ENCODE measurements around the gene ARSD. TPM values are rescaled to one million over a fixed set of nuclear protein-coding genes. Genes with fewer than 3 reads are reported as not detected.
A peak's percentile ranks its signal among the peaks of the same experiment; 100 is the strongest.
"Not testable (repeated sequence)": the region's sequence is repeated elsewhere in the genome, so short reads cannot be mapped to it uniquely, and the experiment has no call there.

The ARSD gene
- total RNA-seq, 2 donors from 2014 or later = 2.2 to 3.6 TPM

DNA sequence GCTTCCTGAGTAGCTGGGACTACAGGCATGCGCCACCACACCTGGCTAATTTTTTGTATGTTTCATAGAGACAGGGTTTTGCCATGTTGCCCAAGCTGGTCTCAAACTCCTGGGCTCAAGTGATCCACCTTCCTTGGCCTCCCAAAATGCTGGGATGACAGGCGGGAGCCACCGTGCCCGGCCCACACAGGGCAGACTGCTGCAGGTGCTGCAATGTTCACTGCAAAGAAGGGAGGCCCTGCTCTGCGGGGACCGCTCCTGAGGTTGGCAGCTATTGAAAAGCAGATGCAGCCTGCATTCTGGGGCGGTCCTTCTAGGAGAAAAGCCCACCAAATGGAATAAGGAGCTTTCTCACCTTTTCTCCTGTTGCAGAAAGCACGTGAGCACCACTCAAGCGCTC lies 5.0 kb downstream of the ARSD start:
- H3K27ac Mint-ChIP-seq = no peak overlapping the region
- no peak overlapping the region for H3K4me3 Mint-ChIP-seq
- H3K27me3 Mint-ChIP-seq = no peaks in the 10 kb centered on the region
- DNase-seq = no peak
- no peaks in the 10 kb centered on the region for H3K9me3 ChIP-seq (ENCODE audit: control insufficient read depth, low read length, poor library complexity, severe bottlenecking)
- no peak for ATAC-seq
- no peaks in the 10 kb centered on the region for H3K36me3 Mint-ChIP-seq (ENCODE audit: low read depth)
- no peaks in the 10 kb centered on the region for H3K4me1 Mint-ChIP-seq

DNA sequence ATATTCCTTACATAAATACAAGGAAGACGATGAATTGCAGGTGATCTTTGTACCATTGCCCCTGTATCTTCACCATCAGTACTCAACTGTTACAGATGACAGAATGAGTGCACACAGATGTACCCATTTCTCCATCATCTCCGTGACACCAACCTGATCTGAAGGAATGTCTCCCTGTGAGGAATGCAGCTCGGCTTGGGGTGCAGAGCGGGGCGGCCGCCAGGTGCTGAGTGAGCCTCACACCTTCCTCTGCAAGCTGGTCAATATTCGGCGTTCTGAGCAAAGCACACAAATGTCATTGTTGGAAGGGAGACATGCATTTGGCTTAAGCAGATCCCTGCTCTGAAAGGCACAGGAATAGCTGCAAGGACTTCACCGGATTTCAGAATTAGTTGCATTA lies 7.4 kb downstream of the ARSD start:
- H3K4me3 Mint-ChIP-seq = no peak overlapping the region
- DNase-seq (no peak), ATAC-seq (no peak)
- H3K4me1 Mint-ChIP-seq = no peaks in the 10 kb centered on the region
- no peak overlapping the region for H3K27ac Mint-ChIP-seq
- no peaks in the 10 kb centered on the region for H3K27me3 Mint-ChIP-seq
- no peaks in the 10 kb centered on the region for H3K9me3 ChIP-seq (ENCODE audit: control insufficient read depth, low read length, poor library complexity, severe bottlenecking)
- no peaks in the 10 kb centered on the region for H3K36me3 Mint-ChIP-seq (ENCODE audit: low read depth)

DNA sequence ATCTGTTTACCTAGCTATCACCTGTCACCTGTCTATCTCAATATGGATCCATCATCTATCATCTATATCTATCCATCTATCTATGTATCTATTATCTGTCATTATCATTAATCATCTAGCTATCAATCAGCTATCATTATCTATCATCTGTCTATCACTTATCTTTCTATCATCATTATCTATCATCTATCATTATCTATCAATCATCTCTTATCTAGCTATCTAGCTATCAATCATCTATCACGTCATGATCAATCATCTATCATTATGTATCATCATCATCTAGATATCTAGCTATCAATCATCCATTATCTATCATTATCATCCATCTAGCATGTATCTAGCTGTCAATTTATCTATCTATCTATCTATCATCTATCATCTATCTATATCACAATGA lies 7.9 kb downstream of the ARSD start:
- no peaks in the 10 kb centered on the region for H3K27me3 Mint-ChIP-seq
- H3K36me3 Mint-ChIP-seq (ENCODE audit: low read depth) = peaks cover 3% of the 10 kb centered on the region
- no peak overlapping the region for H3K27ac Mint-ChIP-seq
- no peak for ATAC-seq
- no peaks in the 10 kb centered on the region for H3K4me1 Mint-ChIP-seq
- no peaks in the 10 kb centered on the region for H3K9me3 ChIP-seq (ENCODE audit: control insufficient read depth, low read length, poor library complexity, severe bottlenecking)
- DNase-seq = no peak
- no peak overlapping the region for H3K4me3 Mint-ChIP-seq

DNA sequence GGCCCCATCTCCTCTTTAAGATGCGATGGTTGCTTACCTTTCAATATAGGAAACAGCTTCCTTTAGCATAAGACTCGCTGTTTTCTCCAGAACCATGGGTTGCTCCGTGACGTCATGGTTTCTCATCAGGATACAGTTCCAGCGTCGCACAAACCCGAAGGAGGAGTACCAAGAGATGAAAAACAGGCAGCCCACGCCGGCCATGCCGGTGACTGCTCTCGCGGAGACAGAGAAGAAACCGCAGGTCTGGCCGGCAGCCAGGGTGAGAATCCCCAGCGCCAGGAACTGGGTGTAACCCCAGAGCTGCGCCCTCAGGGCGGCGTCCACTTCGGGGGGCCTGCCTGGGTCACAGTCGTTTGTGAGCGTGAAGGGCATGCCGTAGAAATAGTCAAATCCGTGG lies 11.4 kb downstream of the ARSD start:
- Mint-ChIP-seq H3K36me3 (ENCODE audit: low read depth) (peaks cover 3% of the 10 kb centered on the region), H3K4me3 (no peak overlapping the region), H3K27ac (no peak overlapping the region), H3K27me3 (no peaks in the 10 kb centered on the region), H3K4me1 (no peaks in the 10 kb centered on the region)
- ATAC-seq = no peak
- no peak for DNase-seq
- no peaks in the 10 kb centered on the region for H3K9me3 ChIP-seq (ENCODE audit: control insufficient read depth, low read length, poor library complexity, severe bottlenecking)

DNA sequence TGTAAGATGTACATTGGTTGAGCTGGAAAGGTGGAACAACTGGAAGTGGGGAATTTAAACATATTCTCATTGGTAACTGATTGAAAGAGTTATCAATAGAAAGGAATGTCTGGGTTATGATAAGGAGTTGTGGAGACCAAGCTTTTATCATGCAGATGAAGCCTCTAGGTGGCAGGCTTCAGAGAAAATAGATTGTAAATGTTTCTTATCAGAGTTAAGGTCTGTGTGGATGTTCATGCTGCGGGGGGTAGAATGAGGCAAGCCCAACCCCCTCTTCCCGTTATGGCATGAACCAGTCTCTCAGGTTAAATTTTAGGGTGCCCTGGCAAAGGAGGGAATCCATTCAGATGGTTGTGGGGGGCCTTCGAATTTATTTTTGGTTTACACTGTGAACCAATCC lies 16.0 kb downstream of the ARSD start:
- no peaks in the 10 kb centered on the region for H3K4me1 Mint-ChIP-seq
- no peaks in the 10 kb centered on the region for H3K9me3 ChIP-seq (ENCODE audit: control insufficient read depth, low read length, poor library complexity, severe bottlenecking)
- no peaks in the 10 kb centered on the region for H3K27me3 Mint-ChIP-seq
- DNase-seq (no peak), ATAC-seq (no peak)
- peaks cover 3% of the 10 kb centered on the region for H3K36me3 Mint-ChIP-seq (ENCODE audit: low read depth)
- H3K4me3 Mint-ChIP-seq = no peak overlapping the region
- no peak overlapping the region for H3K27ac Mint-ChIP-seq

DNA sequence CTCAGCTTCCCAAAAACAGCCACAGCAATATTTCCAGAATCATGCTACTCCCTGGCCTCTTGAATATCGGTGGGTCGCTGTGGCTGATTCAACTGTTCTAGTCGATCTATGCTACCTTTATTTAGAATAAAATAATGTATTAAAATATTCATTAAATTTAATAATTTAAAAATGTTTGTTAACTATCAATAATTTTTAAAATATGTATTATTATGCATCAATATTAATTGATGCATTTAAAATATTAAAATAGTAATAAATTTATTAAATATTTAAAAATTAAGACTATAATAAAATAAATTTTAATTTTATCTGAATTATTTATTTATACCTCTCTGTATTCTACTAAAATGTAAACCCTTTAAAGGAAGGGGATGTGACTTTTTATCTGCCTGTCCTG lies 19.0 kb downstream of the ARSD start:
- Mint-ChIP-seq H3K36me3 (ENCODE audit: low read depth) (peaks cover 2% of the 10 kb centered on the region), H3K27ac (no peak overlapping the region), H3K4me1 (no peaks in the 10 kb centered on the region), H3K4me3 (no peak overlapping the region), H3K27me3 (no peaks in the 10 kb centered on the region)
- no peaks in the 10 kb centered on the region for H3K9me3 ChIP-seq (ENCODE audit: control insufficient read depth, low read length, poor library complexity, severe bottlenecking)
- no peak for ATAC-seq
- no peak for DNase-seq

DNA sequence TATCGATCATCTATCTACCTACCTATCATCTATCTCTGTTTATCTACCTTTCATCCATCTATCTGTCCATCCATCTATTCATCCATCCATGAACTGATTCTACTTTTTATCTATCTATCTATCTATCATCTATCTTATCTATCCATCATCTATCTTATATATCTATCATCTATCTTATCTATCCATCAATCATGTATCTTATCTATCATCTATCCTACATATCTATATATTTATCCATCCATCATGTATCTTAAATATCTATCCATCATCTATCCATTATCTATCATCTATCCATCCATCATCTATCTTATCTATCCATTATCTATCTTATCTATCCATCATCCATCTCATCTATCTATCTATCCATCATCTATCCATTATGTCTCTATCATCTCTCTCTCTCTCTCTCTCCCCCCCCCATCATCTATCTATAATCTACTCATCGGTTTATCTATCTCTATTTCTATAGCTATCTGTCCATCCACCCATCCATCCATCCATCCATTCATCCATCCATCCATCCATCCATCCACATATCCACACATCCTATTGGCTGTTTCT lies 20.9 kb downstream of the ARSD start:
- peaks cover 2% of the 10 kb centered on the region for H3K36me3 Mint-ChIP-seq (ENCODE audit: low read depth)
- H3K9me3 ChIP-seq (ENCODE audit: control insufficient read depth, low read length, poor library complexity, severe bottlenecking) = no peaks in the 10 kb centered on the region
- H3K4me1 Mint-ChIP-seq = no peaks in the 10 kb centered on the region
- no peak overlapping the region for H3K27ac Mint-ChIP-seq
- H3K4me3 Mint-ChIP-seq = no peak overlapping the region
- H3K27me3 Mint-ChIP-seq = no peaks in the 10 kb centered on the region
- ATAC-seq (no peak), DNase-seq (no peak)

DNA sequence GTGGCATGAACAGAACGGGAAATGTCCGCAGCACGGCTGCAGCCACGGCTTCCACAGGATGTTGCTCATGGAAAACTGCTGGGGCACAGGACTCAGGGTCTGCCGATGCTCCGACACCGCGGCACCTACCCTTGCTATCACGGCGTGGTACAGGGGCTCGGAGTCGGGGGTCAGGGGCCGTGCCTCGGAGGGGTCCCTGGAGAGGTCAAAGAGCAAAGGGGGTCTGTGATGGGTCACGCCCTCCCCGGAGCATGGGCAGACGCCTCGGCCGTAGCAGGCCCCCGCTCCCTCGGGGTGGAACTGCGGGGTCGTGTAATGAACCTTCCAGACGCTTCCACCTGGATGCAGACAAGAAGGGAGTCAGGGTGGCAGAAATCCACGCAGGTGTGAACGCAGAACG lies 21.8 kb downstream of the ARSD start:
- Mint-ChIP-seq H3K36me3 (ENCODE audit: low read depth) (peaks cover 2% of the 10 kb centered on the region), H3K27me3 (no peaks in the 10 kb centered on the region), H3K4me1 (no peaks in the 10 kb centered on the region), H3K27ac (no peak overlapping the region), H3K4me3 (no peak overlapping the region)
- ATAC-seq (no peak), DNase-seq (no peak)
- no peaks in the 10 kb centered on the region for H3K9me3 ChIP-seq (ENCODE audit: control insufficient read depth, low read length, poor library complexity, severe bottlenecking)

DNA sequence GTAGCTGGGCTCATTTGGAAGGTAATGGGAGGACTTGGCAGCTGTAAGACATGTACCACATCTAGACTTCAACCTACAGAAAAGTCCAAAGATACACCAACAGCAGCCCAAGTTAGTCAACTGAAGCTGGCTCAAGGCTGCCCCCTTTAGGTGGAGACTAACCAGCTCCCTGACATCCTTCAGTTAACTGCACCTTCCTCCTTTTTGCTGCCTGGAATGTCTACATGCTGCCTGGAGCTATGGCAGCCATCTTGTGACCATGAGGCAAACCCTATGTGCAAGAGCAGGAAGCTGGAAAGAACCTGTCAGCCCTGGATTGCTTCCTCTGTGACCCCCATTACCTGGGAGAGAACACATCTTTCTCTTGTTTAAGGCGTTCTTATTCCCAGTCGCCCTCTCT lies 25.8 kb downstream of the ARSD start:
- Mint-ChIP-seq H3K27me3 (no peaks in the 10 kb centered on the region), H3K4me3 (no peak overlapping the region), H3K36me3 (ENCODE audit: low read depth) (peaks cover 2% of the 10 kb centered on the region), H3K4me1 (no peaks in the 10 kb centered on the region), H3K27ac (no peak overlapping the region)
- no peak for ATAC-seq
- H3K9me3 ChIP-seq (ENCODE audit: control insufficient read depth, low read length, poor library complexity, severe bottlenecking) = no peaks in the 10 kb centered on the region
- DNase-seq = no peak

DNA sequence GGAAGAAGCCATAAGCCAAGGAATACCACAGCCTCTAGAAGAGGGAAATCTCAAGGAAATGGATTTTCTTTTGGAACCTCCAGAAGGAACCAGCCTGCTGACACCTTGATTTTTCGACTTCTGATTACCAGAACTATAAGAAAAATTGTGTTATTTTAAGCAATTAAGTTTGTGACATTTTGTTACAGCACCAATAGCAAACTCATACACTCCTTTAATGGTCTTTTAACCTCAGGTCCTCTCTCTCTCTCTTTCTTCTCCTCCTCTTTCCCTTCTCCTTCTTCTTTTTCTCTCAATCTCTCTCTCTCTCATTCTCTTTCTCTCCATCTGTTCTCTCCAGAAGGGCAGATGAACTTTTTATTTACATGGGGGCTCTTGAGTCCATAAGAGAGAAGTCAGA lies 26.3 kb downstream of the ARSD start:
- ATAC-seq (no peak), DNase-seq (no peak)
- no peaks in the 10 kb centered on the region for H3K4me1 Mint-ChIP-seq
- H3K9me3 ChIP-seq (ENCODE audit: control insufficient read depth, low read length, poor library complexity, severe bottlenecking) = no peaks in the 10 kb centered on the region
- peaks cover 2% of the 10 kb centered on the region for H3K36me3 Mint-ChIP-seq (ENCODE audit: low read depth)
- no peak overlapping the region for H3K27ac Mint-ChIP-seq
- no peaks in the 10 kb centered on the region for H3K27me3 Mint-ChIP-seq
- H3K4me3 Mint-ChIP-seq = no peak overlapping the region

DNA sequence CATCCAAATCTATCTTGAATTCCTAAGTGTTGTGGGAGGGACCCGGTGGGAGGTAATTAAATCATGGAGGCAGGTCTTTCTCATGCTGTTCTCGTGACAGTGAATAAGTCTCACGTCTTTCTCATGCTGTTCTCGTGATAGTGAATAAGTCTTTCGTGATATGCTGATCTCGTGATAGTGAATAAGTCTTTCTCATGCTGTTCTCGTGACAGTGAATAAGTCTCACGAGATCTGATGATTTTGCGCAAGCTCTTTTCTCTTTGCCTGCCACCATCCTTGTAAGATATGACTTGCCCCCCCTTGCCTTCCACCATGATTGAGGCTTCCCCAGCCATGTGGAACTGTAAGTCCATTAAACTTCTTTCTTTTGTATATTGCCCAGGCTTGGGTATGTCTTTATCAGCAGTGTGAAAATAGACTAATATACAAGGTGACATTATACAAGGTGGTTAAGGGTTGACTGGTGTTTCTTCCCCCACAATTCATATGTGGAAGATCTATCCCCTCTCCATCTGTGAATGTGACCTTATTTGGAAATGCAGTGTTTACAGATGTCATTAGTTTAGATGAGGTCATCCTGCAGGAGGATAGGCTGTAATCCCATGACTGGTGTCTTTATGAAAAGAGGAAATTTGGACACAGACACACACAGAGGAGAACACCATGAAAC lies 27.6 kb downstream of the ARSD start:
- Mint-ChIP-seq H3K36me3 (ENCODE audit: low read depth) (peaks cover 1% of the 10 kb centered on the region), H3K27me3 (no peaks in the 10 kb centered on the region), H3K4me3 (no peak overlapping the region), H3K27ac (no peak overlapping the region), H3K4me1 (no peaks in the 10 kb centered on the region)
- no peaks in the 10 kb centered on the region for H3K9me3 ChIP-seq (ENCODE audit: control insufficient read depth, low read length, poor library complexity, severe bottlenecking)
- ATAC-seq = no peak
- no peak for DNase-seq

DNA sequence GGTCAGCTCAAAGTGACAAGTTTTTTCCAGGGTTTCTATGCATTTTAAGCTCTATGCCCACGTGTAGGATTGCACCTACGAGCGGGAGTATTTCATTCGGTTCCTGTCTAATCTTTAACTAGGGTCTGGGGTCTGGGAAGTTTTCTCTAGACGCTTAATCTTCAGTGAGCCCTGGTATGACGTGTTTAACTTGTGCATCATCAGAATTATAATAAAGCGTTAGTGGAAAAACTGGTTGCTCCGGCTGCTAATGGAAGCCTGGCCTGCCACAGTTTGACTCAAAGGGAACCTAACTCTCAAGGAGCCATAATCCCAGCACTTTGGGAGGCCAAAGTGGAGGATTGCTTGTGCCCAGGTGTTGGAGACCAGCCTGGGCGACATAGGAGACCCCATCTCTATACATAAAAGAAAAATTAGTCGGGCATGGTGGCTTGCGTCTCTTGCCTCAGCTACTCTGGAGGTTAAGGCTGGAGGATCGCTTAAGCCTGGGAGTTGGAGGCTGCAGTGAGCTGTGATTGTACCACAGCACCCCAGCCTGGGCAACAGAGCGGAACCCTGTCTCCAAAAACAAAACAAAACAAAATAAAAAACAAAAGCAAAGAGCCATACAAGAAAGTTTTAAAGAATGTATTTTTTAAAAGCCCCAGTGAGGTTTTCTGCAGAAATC lies 30.2 kb downstream of the ARSD start:
- DNase-seq (no peak), ATAC-seq (no peak)
- H3K4me3 Mint-ChIP-seq = no peak overlapping the region
- H3K4me1 Mint-ChIP-seq = no peaks in the 10 kb centered on the region
- H3K36me3 Mint-ChIP-seq (ENCODE audit: low read depth) = no peaks in the 10 kb centered on the region
- H3K27ac Mint-ChIP-seq = no peak overlapping the region
- H3K9me3 ChIP-seq (ENCODE audit: control insufficient read depth, low read length, poor library complexity, severe bottlenecking) = no peaks in the 10 kb centered on the region
- no peaks in the 10 kb centered on the region for H3K27me3 Mint-ChIP-seq

DNA sequence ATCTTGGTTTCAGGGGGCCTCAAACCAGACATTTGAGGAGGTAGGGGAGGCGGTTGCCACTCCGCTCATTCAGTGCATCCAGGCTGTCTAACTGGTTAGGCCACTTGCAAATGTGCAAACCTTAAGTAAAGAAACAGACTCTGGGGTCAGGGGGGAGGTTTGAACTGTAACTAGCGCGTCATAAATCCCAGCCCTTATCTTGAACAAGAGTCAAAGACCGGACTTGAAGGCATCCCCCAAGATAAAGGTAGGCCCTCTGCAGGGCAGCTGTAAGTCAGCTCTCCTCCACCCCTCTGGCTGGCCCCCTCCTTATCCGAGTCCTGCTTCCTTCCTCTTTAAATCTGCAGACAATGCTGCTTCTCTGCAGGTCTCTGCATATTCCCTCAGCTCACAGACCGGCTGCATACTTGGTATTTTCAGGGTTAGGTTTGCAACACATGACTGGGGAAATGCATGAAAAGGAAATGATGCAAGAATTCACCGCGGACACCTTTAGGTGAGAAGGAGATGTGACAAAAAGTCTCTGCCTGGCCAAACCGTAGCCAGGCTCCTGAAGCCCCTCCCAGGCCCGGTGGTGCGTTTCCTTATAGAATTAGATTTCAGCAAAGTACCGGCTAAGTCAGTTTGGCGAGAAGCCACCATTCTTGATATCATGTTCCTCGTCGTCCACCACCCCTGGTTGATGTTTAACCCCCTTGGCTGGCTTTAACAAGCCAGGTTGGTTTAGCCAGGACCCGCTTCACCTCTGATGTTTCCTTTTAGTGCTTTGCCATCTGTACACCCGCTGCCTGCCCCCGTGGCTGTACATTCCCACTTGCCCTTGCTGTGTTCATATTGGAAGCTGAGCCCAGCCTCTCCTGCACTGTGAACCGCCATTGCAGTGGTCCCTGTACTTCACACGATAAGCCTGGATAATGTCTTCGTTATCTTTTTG lies 31.2 kb downstream of the ARSD start:
- peak overlapping the region; percentile 1 for H3K4me3 Mint-ChIP-seq
- H3K4me1 Mint-ChIP-seq; DNase-seq; H3K27me3 Mint-ChIP-seq; ATAC-seq; H3K27ac Mint-ChIP-seq; H3K9me3 ChIP-seq (ENCODE audit: control insufficient read depth, low read length, poor library complexity, severe bottlenecking); H3K36me3 Mint-ChIP-seq (ENCODE audit: low read depth): not testable (repeated sequence)
